Measurements from ENCODE around the gene PLEKHB2.
"Not testable (repeated sequence)": the region's sequence is repeated elsewhere in the genome, so short reads cannot be mapped to it uniquely, and the experiment has no call there.

The PLEKHB2 gene

GRCh38 chr2:131105156-131105949, at the start of gene PLEKHB2:
TSS of gene PLEKHB2 (plus strand) at chr2:131105336. CDS start at chr2:131120942, 15,606 bp downstream.
- ATAC-seq (ENCODE audit: low read depth) (peak; percentile 84), DNase-seq (ENCODE audit: low spot score in 2 of 2) (peak; percentile 95 to 98)
- Mint-ChIP-seq H3K4me1 (peaks cover 22% of the 10 kb centered on the region), H3K27me3 (no peaks in the 10 kb centered on the region), H3K27ac (peak within 1 kb of the TSS; percentile 95), H3K4me3 (peak within 1 kb of the TSS; percentile 97), H3K36me3 (peaks cover 3% of the 10 kb centered on the region), H3K9me3 (no peaks in the 10 kb centered on the region)

GRCh38 chr2:131056204-131056931, 48.8 kb upstream of the PLEKHB2 start:
- no peaks in the 10 kb centered on the region for H3K9me3 Mint-ChIP-seq
- DNase-seq (ENCODE audit: low spot score in 2 of 2): no peak
- peak overlapping the region; percentile 29 for H3K27ac Mint-ChIP-seq
- no peaks in the 10 kb centered on the region for H3K27me3 Mint-ChIP-seq
- peaks cover 56% of the 10 kb centered on the region for H3K36me3 Mint-ChIP-seq
- H3K4me3 Mint-ChIP-seq: no peak overlapping the region
- no peak for ATAC-seq (ENCODE audit: low read depth)
- H3K4me1 Mint-ChIP-seq: peaks cover 12% of the 10 kb centered on the region

- Mint-ChIP-seq H3K27ac (peak overlapping the region; percentile 29), H3K36me3 (peaks cover 51% of the 10 kb centered on the region), H3K27me3 (no peaks in the 10 kb centered on the region), H3K4me1 (peaks cover 12% of the 10 kb centered on the region), H3K4me3 (no peak overlapping the region), H3K9me3 (no peaks in the 10 kb centered on the region)
- DNase-seq (ENCODE audit: low spot score in 2 of 2) (no peak), ATAC-seq (ENCODE audit: low read depth) (no peak)
Measured at GRCh38 chr2:131056932-131057287, 48.2 kb upstream of the PLEKHB2 start.

- DNase-seq (ENCODE audit: low spot score in 2 of 2) (no peak), ATAC-seq (ENCODE audit: low read depth) (no peak)
- no peak overlapping the region for H3K27ac Mint-ChIP-seq
- no peak overlapping the region for H3K4me3 Mint-ChIP-seq
- H3K4me1 Mint-ChIP-seq: peaks cover 12% of the 10 kb centered on the region
- H3K36me3 Mint-ChIP-seq: peaks cover 42% of the 10 kb centered on the region
- no peaks in the 10 kb centered on the region for H3K27me3 Mint-ChIP-seq
- no peaks in the 10 kb centered on the region for H3K9me3 Mint-ChIP-seq
Measured at GRCh38 chr2:131058214-131058843, 46.8 kb upstream of the PLEKHB2 start.

GRCh38 chr2:131058920-131059319, 46.2 kb upstream of the PLEKHB2 start:
- Mint-ChIP-seq H3K9me3 (no peaks in the 10 kb centered on the region), H3K4me1 (peaks cover 13% of the 10 kb centered on the region), H3K27me3 (no peaks in the 10 kb centered on the region), H3K4me3 (no peak overlapping the region), H3K36me3 (peaks cover 44% of the 10 kb centered on the region), H3K27ac (no peak overlapping the region)
- ATAC-seq (ENCODE audit: low read depth): no peak
- DNase-seq (ENCODE audit: low spot score in 2 of 2): no peak

- Mint-ChIP-seq H3K27me3 (no peaks in the 10 kb centered on the region), H3K9me3 (no peaks in the 10 kb centered on the region), H3K36me3 (peaks cover 35% of the 10 kb centered on the region), H3K4me1 (peaks cover 9% of the 10 kb centered on the region), H3K27ac (no peak overlapping the region), H3K4me3 (no peak overlapping the region)
- DNase-seq (ENCODE audit: low spot score in 2 of 2): no peak
- ATAC-seq (ENCODE audit: low read depth): no peak
Measured at GRCh38 chr2:131063501-131064283, 41.4 kb upstream of the PLEKHB2 start.

- no peaks in the 10 kb centered on the region for H3K9me3 Mint-ChIP-seq
- H3K36me3 Mint-ChIP-seq: peaks cover 35% of the 10 kb centered on the region
- no peak overlapping the region for H3K27ac Mint-ChIP-seq
- no peak overlapping the region for H3K4me3 Mint-ChIP-seq
- no peak for ATAC-seq (ENCODE audit: low read depth)
- peaks cover 6% of the 10 kb centered on the region for H3K4me1 Mint-ChIP-seq
- DNase-seq (ENCODE audit: low spot score in 2 of 2): no peak
- H3K27me3 Mint-ChIP-seq: no peaks in the 10 kb centered on the region
Measured at GRCh38 chr2:131064589-131065512, 40.3 kb upstream of the PLEKHB2 start.

GRCh38 chr2:131067465-131068125, 37.5 kb upstream of the PLEKHB2 start:
- Mint-ChIP-seq H3K9me3 (no peaks in the 10 kb centered on the region), H3K27ac (no peak overlapping the region), H3K4me3 (no peak overlapping the region), H3K36me3 (peaks cover 42% of the 10 kb centered on the region), H3K27me3 (no peaks in the 10 kb centered on the region), H3K4me1 (peaks cover 10% of the 10 kb centered on the region)
- DNase-seq (ENCODE audit: low spot score in 2 of 2) (no peak), ATAC-seq (ENCODE audit: low read depth) (no peak)

GRCh38 chr2:131068172-131068571, 37.0 kb upstream of the PLEKHB2 start:
- not testable (repeated sequence) for DNase-seq (ENCODE audit: low spot score in 2 of 2); H3K27me3 Mint-ChIP-seq; ATAC-seq (ENCODE audit: low read depth); H3K4me3 Mint-ChIP-seq; H3K27ac Mint-ChIP-seq; H3K4me1 Mint-ChIP-seq; H3K9me3 Mint-ChIP-seq
- H3K36me3 Mint-ChIP-seq: peaks cover 40% of the 10 kb centered on the region

GRCh38 chr2:131075578-131075977, 29.6 kb upstream of the PLEKHB2 start:
- Mint-ChIP-seq H3K4me1 (peaks cover 19% of the 10 kb centered on the region), H3K36me3 (peaks cover 38% of the 10 kb centered on the region)
- H3K9me3 Mint-ChIP-seq; DNase-seq (ENCODE audit: low spot score in 2 of 2); ATAC-seq (ENCODE audit: low read depth); H3K27ac Mint-ChIP-seq; H3K27me3 Mint-ChIP-seq; H3K4me3 Mint-ChIP-seq: not testable (repeated sequence)

- Mint-ChIP-seq H3K27me3 (no peaks in the 10 kb centered on the region), H3K4me1 (peaks cover 19% of the 10 kb centered on the region), H3K4me3 (no peak overlapping the region), H3K27ac (no peak overlapping the region), H3K36me3 (peaks cover 41% of the 10 kb centered on the region), H3K9me3 (no peaks in the 10 kb centered on the region)
- DNase-seq (ENCODE audit: low spot score in 2 of 2) (no peak), ATAC-seq (ENCODE audit: low read depth) (no peak)
Measured at GRCh38 chr2:131076707-131077106, 28.4 kb upstream of the PLEKHB2 start.

- Mint-ChIP-seq H3K36me3 (peaks cover 41% of the 10 kb centered on the region), H3K4me3 (no peak overlapping the region), H3K9me3 (no peaks in the 10 kb centered on the region), H3K27me3 (no peaks in the 10 kb centered on the region), H3K4me1 (peaks cover 23% of the 10 kb centered on the region), H3K27ac (no peak overlapping the region)
- ATAC-seq (ENCODE audit: low read depth): no peak
- no peak for DNase-seq (ENCODE audit: low spot score in 2 of 2)
Measured at GRCh38 chr2:131077182-131077846, 27.8 kb upstream of the PLEKHB2 start.
